ENCODE data around the gene SMG7. TPM values are rescaled to one million over a fixed set of nuclear protein-coding genes. Genes with fewer than 3 reads are reported as not detected.

SMG7 gene
- total RNA-seq, 4 donors from 2014 or later = 27.7 to 34.7 (median 32.7) TPM

DNA sequence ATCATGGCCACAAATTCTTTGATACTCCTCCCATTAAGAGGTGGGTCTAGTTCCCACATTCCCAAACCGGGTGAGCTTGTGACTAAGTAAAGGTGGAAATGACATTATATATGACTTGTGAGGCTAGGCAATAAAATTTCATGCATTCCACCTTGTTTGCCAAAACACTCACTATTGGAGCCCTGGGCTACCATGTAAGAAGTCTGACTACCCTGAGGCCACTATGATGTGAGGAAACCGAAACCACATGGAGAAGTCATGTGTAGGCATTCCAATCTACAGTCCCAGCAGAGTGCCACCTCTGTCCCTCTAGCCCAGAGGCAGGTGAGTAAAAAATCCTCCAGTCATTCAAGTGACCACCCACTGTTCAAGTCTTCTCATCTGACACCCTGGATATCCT lies 17.9 kb upstream of the SMG7 start:
- Histone ChIP-seq H3K4me3 (no peak overlapping the region), H3K27me3 (peaks cover 0 to 8% (median 0%) of the 10 kb centered on the region in 4 donors), H3K4me1 (no peaks in the 10 kb centered on the region), H3K36me3 (no peaks in the 10 kb centered on the region), H3K9me3 (no peaks in the 10 kb centered on the region), H3K27ac (replicated peaks in 1 of 4) (no peak overlapping the region)
- WGBS = 72% methylated on average over 2 of the region's 2 CpGs
- TF ChIP-seq POLR2A (IDR thresholded peaks at IDR 0.05; ENCODE audit: low read depth) (no peak), EP300 (IDR thresholded peaks at IDR 0.05) (no peak), POLR2AphosphoS5 (IDR thresholded peaks at IDR 0.05) (no peak)
- TF ChIP-seq, protein P1, sequence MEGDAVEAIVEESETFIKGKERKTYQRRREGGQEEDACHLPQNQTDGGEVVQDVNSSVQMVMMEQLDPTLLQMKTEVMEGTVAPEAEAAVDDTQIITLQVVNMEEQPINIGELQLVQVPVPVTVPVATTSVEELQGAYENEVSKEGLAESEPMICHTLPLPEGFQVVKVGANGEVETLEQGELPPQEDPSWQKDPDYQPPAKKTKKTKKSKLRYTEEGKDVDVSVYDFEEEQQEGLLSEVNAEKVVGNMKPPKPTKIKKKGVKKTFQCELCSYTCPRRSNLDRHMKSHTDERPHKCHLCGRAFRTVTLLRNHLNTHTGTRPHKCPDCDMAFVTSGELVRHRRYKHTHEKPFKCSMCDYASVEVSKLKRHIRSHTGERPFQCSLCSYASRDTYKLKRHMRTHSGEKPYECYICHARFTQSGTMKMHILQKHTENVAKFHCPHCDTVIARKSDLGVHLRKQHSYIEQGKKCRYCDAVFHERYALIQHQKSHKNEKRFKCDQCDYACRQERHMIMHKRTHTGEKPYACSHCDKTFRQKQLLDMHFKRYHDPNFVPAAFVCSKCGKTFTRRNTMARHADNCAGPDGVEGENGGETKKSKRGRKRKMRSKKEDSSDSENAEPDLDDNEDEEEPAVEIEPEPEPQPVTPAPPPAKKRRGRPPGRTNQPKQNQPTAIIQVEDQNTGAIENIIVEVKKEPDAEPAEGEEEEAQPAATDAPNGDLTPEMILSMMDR (IDR thresholded peaks at IDR 0.05) = no peak
- intact Hi-C loops (cut with DNase I) = no loop called here
- no peak for DNase-seq (ENCODE audit: extremely low spot score)

GRCh38 chr1:183456826-183457225 lies 15.5 kb upstream of the SMG7 start:
- 95% methylated on average over 1 of the region's 1 CpG for WGBS
- intact Hi-C loops (cut with DNase I) = no loop called here
- no peak for TF ChIP-seq EP300 (IDR thresholded peaks at IDR 0.05)
- TF ChIP-seq, protein P1 (IDR thresholded peaks at IDR 0.05) = no peak
- no peak for TF ChIP-seq POLR2A (IDR thresholded peaks at IDR 0.05; ENCODE audit: low read depth)
- no peak for TF ChIP-seq POLR2AphosphoS5 (IDR thresholded peaks at IDR 0.05)

DNA sequence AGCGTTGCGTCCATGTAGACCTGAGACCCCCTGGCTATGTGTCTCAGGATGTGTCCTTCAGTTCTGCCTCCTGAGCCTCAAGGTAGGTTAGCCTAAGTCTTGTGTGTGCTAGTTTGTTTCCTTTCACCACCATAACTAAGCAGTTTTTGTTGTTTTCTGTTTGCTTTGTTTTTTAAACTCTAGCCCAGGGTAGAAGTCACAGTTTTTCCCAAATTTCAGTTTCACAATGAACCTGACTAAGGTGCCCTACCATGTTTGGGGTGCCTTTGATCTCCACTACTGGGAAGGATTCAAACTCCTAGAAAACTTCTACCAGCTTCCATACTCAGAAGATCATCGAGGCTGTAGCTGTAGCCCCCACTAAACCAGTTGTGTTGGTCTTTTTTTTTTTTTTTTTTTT lies 14.8 kb upstream of the SMG7 start:
- no peak overlapping the region for H3K4me3 ChIP-seq
- TF ChIP-seq POLR2AphosphoS5 (IDR thresholded peaks at IDR 0.05) (no peak), POLR2A (IDR thresholded peaks at IDR 0.05; ENCODE audit: low read depth) (no peak), EP300 (IDR thresholded peaks at IDR 0.05) (no peak)
- TF ChIP-seq, protein P1 (IDR thresholded peaks at IDR 0.05) = no peak
- no peaks in the 10 kb centered on the region for H3K9me3 ChIP-seq
- H3K27ac ChIP-seq (replicated peaks in 1 of 4) = no peak overlapping the region
- 91% methylated on average over 3 of the region's 3 CpGs for WGBS
- DNase-seq (ENCODE audit: extremely low spot score) = no peak
- peaks cover 0 to 8% (median 0%) of the 10 kb centered on the region in 4 donors for H3K27me3 ChIP-seq
- no peaks in the 10 kb centered on the region for H3K36me3 ChIP-seq
- intact Hi-C loops (cut with DNase I) = no loop called here
- H3K4me1 ChIP-seq = peaks cover 0 to 7% (median 0%) of the 10 kb centered on the region in 4 donors

More at GRCh38 chr1:183456826-183457225, 15.5 kb upstream of the SMG7 start:
- Histone ChIP-seq H3K4me3 (no peak overlapping the region), H3K27ac (replicated peaks in 1 of 4) (no peak overlapping the region), H3K4me1 (peaks cover 0 to 7% (median 0%) of the 10 kb centered on the region in 4 donors), H3K36me3 (no peaks in the 10 kb centered on the region), H3K27me3 (peaks cover 0 to 8% (median 0%) of the 10 kb centered on the region in 4 donors), H3K9me3 (no peaks in the 10 kb centered on the region)
- DNase-seq (ENCODE audit: extremely low spot score) = no peak

DNA sequence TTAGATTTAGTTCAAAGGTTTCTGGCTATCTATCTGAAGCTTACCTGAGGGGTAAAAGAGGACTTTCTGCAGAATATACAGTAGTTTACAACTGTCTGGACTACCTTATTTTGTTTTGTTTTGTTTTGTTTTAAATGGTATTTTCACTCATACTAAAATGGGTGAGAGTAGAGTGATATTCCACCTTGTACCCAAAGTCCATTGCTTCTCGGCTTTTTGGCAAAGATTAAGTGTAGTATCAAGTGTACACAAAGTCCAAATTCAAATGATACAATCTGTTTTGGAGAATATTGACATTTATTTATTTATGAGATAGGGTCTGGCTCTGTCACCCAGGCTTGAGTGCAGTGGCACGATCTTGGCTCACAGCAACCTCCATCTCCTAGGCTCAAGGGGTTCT lies 11.7 kb upstream of the SMG7 start:
- peaks cover 0 to 14% (median 0%) of the 10 kb centered on the region in 4 donors for H3K27me3 ChIP-seq
- no peaks in the 10 kb centered on the region for H3K9me3 ChIP-seq
- no peak overlapping the region for H3K4me3 ChIP-seq
- no peak for DNase-seq (ENCODE audit: extremely low spot score)
- 98% methylated on average over 2 of the region's 2 CpGs for WGBS
- TF ChIP-seq POLR2AphosphoS5 (IDR thresholded peaks at IDR 0.05) (no peak), EP300 (IDR thresholded peaks at IDR 0.05) (no peak), POLR2A (IDR thresholded peaks at IDR 0.05; ENCODE audit: low read depth) (no peak)
- TF ChIP-seq, protein P1 (IDR thresholded peaks at IDR 0.05) = no peak
- intact Hi-C loops (cut with DNase I) = no loop called here
- H3K4me1 ChIP-seq = peaks cover 0 to 7% (median 0%) of the 10 kb centered on the region in 4 donors
- no peaks in the 10 kb centered on the region for H3K36me3 ChIP-seq
- H3K27ac ChIP-seq (replicated peaks in 1 of 4) = no peak overlapping the region

DNA sequence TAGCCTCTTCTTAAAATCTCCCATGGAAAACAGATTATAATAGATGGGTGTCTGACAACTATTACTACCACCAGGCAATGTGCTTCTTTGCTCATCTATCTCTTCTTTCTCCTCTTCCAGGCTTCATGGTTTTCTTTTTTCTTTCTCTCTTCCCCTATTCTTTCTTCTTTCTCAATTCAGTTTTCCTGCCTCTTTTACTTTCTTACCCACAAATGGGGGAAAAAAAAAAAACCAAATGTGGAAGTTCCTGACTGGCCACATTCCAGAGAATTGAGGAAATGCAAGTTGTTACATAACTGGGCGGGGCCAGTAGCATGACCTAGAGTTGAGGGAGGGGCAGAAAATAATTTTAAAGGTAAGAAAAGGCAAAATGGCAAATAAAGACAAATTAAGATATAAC lies 10.9 kb upstream of the SMG7 start:
- H3K27me3 ChIP-seq = peaks cover 0 to 11% (median 0%) of the 10 kb centered on the region in 4 donors

More for the DNA sequence above, 10.9 kb upstream of the SMG7 start:
- no peak for TF ChIP-seq POLR2A (IDR thresholded peaks at IDR 0.05; ENCODE audit: low read depth)
- TF ChIP-seq EP300 (IDR thresholded peaks at IDR 0.05) = no peak
- TF ChIP-seq, protein P1 (IDR thresholded peaks at IDR 0.05) = no peak
- intact Hi-C loops (cut with DNase I) = no loop called here
- no peak overlapping the region for H3K4me3 ChIP-seq
- peaks cover 0 to 7% (median 0%) of the 10 kb centered on the region in 4 donors for H3K4me1 ChIP-seq
- no peak overlapping the region for H3K27ac ChIP-seq (replicated peaks in 1 of 4)
- no peaks in the 10 kb centered on the region for H3K9me3 ChIP-seq
- DNase-seq (ENCODE audit: extremely low spot score) = no peak
- 70% methylated on average over 1 of the region's 1 CpG for WGBS
- no peaks in the 10 kb centered on the region for H3K36me3 ChIP-seq

Measured in esophagus muscularis mucosa (tissue), 4 donors.